HG02870 (cell line): ENCODE data around the gene CCNK.

ENCODE experiments used
- ATAC-seq: cut with Tn5 transposase; IDR thresholded peaks from one replicate; pipeline ENCODE4 v1.9.1; 2021; ENCODE audit warnings: mild to moderate bottlenecking, moderate library complexity; ENCODE audit not compliant: unreplicated experiment

Gene CCNK

GRCh38 chr14:99518441-99519346, 37.5 kb downstream of the CCNK start:
- ATAC-seq, result peak; percentile 60

GRCh38 chr14:99519347-99519881, 38.2 kb downstream of the CCNK start:
- no peak for ATAC-seq

DNA sequence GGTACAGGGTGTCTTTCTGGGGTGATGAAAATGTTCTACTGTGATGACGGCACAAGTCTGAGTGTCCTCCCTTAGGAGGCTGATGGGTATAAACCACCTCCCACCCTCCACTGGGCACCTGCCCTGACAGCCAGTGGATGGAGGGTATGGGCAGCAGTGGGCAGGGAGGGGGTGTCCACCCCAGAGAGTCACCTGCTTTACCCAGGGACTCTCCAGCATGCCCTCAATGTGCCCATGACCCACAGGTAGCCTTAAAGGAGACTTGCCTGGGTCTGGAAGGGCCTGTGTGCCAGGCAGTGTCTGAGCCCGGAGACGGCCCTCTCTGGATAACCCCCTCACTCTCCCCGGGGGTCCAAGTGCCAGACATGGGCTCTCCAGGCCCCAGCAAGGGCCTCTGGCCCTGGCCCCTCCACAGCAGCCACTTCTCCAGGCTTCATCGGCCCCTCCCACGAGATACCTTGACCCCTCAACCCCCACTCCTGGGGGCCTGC, 38.8 kb downstream of the CCNK start:
- ATAC-seq, result no peak

DNA sequence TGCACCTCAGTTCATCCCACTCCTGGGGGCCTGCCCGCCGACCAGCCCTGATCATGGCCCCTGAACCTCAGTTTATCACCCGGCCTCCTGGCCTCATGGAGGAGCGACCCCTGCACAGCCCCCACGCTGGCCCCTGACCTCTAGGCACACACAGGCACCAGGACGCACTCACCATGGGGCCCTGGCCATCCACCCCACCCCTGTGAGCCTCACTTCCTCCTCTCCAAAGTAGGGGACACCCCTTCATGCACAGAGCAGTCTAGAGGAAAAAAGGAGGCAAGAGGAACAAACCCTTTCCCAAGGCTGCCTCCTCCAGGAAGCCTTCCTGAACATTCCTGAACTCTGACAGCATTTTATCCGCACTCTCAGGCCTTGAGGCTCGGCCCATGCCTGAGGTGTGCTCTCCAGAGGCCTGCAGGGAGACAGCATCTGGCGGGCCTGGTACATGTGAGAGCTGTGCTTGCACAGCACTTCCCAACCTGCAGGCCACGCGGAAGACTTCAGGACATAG, 39.4 kb downstream of the CCNK start:
- no peak for ATAC-seq

DNA sequence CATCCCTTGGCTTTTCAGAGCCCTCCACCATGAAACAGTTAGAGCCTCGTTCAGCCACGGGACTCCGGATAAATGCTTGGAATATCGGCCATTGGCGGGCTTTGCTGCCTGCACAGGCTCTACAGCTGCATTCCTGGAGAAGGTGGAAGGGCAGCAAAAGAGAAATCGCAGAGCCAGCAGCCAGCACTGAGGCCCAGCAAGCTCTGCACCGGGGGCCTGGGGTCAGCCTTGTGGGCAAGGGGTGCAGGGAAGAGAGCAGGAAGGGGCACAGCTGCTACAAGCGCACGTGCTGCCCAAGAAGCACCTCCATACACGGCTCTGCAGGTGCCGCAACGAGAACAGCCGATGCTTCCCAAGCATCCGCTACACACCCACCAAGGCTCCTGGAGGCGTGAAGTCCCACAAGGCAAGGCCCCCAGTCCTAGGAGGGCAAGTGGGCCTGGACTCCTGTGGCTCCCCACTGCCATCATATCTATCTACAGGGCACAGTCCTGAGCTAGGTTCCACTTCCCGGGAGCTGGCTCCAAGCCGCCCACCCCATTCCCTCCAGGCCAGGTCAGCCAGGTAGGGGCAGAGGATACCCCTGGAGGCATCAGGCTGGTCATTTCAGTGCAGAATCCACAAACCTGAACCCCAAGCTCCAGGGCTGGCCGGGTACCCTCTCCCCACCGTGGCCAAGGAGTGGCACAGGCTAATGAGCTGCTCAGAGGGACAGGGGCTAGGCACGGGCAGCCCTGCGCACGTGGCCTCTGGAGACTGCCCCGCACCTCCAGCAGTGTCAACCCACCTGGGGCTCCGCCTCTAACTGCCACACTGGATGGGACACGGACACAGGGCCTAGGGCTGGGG, 40.2 kb downstream of the CCNK start:
- ATAC-seq, result no peak

GRCh38 chr14:99522025-99522401, 40.8 kb downstream of the CCNK start:
- ATAC-seq, result no peak

- ATAC-seq, result no peak
Observed at GRCh38 chr14:99522457-99522891, 41.3 kb downstream of the CCNK start.

- ATAC-seq, result no peak
Observed at GRCh38 chr14:99522934-99523703, 41.9 kb downstream of the CCNK start.

DNA sequence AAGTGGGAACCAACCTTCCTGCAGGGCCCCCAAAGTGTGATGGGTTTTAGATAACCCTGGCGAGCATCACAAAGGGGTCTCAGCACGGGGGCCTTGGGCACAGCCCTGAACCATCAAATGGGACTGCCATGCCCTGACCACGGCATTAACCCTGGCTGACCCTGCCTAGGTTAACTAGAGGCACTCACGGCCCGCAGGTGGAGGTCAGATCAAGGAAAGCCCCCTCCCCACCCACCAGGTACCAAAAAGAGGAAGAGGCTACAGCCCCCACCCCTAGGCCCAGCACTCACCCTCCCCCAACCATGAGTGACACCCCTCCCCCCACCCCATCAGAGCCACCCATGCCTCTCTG, 42.5 kb downstream of the CCNK start:
- no peak for ATAC-seq

DNA sequence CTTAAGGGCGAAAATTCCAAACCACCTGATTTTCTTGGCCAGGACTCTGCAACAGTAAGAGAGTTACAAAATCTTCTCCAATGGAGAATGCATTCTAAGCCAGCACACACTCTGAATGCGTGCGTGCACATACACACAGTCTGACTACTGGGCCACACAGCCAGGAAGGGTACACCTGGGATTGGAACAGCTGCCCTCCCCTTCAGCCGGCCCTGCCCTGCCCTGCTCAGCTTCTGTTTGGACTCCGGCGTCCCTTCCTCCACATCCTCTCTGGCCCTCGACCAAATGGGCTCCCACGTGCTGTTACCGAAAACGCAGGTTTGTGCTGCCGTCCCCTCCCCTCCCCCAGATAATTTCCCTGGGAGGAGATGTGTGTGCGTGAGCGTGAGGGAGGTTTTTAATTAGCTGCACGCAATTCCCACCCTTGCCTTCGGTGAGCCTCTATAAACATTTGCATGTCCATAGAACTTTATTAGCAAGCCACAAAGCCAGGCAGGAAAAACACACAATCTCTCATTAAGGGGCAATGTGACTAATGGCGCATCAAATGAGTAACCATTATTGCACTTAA, 43.0 kb downstream of the CCNK start:
- no peak for ATAC-seq

DNA sequence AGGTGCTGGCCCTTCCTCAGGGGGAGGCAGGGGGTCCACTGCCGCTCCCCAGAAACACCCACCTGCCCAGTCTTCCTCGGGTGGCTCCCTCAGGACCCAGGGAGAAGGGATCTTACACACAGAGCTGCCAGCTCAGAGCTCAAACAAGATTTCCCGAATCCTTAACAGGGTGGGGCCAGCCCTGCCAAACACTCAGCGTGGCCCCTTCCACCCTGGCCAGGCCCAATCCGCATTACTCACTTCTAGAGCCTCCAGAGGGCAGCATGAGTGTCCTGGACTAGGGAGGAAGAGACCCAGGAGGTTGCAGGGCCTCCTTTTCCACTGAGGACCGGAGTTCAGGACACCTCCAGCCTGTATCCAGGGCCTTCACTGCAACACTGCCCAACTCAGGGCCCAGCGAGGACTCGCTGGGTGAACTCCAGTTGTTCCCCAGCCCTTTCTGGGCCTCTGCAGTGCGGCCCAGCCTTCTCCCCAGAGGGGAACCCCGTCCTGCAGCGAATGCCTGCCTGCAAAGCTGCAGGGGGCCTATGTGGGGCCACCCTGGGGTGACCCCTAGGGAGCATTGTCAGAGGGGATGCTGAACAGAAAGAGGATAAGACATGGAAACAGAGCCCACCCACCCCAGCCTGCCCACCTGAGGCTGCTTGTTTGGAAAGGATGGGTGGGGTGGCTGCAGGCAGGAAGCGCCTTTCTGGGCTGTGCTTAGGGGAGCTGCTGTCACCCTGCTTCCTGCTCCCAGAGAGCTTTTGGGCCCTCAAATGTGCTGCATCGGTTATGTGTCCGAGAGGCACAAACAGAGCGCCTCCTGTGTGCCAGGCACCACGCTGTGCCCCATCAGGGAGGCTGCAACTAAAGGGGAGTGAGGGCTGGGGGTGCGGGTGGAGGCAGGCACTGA, 43.8 kb downstream of the CCNK start:
- ATAC-seq, result no peak

- ATAC-seq, result no peak
Observed at GRCh38 chr14:99525699-99526080, 44.5 kb downstream of the CCNK start.

GRCh38 chr14:99527026-99527425, 45.8 kb downstream of the CCNK start:
- no peak for ATAC-seq

GRCh38 chr14:99527427-99528076, 46.3 kb downstream of the CCNK start:
- ATAC-seq, result no peak

DNA sequence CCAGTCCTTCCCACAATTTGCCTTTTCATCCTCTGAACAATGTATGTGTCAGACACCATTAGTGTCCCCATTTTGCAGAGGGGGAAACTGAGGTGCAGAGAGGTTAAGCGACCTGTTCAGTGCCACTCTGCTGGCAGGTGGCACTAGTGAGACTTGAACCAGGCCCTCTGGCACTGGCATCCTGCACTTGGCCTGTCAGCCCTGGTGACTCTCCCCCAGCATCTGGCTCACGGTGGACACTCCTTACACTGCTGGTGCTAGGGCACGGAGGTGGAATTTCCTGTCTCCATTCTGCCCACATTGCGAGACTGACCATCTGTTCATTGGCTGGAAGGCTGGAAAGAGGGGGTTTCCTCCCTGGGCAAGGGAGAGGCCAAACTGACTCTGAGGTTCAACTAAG, 48.7 kb downstream of the CCNK start:
- ATAC-seq, result no peak

DNA sequence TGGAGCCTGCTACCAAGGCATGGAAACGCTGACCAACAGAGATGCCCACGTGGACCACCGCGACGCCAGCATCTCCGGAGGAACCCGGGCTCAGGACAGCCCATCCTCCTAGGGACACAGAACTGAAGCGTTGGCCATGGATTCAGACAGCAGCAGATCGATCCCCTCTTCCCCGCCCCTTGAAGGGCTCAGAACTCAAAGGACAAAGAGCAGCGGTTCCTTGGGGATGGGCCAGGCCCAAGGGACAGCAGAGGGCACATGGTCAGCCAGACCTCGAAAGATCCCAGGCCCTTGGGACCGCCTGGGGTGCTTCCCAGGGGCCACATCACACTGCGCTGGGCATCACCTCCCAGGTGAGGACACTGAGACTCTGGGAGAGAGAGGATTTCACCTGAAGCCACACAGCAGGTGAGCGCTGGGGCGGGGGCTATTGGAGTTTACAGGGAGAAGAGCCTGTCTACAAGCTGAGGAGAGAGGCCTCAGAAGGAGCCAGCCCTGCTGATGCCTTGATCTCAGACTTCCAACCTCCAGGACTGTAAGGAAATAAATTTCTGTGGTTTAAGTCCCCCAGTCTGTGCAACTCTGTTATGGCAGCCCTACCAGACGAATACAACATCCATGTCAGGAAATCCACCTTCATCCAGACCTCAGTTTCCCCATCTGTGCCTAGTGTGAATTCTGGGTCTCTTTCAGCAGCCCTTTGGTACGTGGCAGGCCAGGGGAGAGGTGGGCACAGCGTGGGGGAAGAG, 49.4 kb downstream of the CCNK start:
- no peak for ATAC-seq

GRCh38 chr14:99531251-99532096, 50.3 kb downstream of the CCNK start:
- no peak for ATAC-seq
